ENCODE results near the gene CNTNAP4. TPM values are rescaled to one million over a fixed set of nuclear protein-coding genes. Genes with fewer than 3 reads are reported as not detected.

The CNTNAP4 gene
- total RNA-seq, 1 donor, result 2.4 TPM

- H3K4me3 ChIP-seq (ENCODE audit: low read depth, low read length), result no peak overlapping the region
- TF ChIP-seq CTCF (IDR thresholded peaks at IDR 0.05; ENCODE audit: insufficient read depth, low read length), result no peak
Measured at GRCh38 chr16:76409706-76410105, 132.5 kb downstream of the CNTNAP4 start.

GRCh38 chr16:76421571-76421970 lies 144.4 kb downstream of the CNTNAP4 start:
- no peak for DNase-seq (ENCODE audit: low read depth)
- H3K4me3 ChIP-seq (ENCODE audit: low read depth, low read length), result no peak overlapping the region
- TF ChIP-seq CTCF (IDR thresholded peaks at IDR 0.05; ENCODE audit: insufficient read depth, low read length), result no peak

More at GRCh38 chr16:76409706-76410105, 132.5 kb downstream of the CNTNAP4 start:
- DNase-seq (ENCODE audit: low read depth), result no peak

- H3K4me3 ChIP-seq (ENCODE audit: low read depth, low read length), result no peak overlapping the region
- no peak for DNase-seq (ENCODE audit: low read depth)
- no peak for TF ChIP-seq CTCF (IDR thresholded peaks at IDR 0.05; ENCODE audit: insufficient read depth, low read length)
Measured at GRCh38 chr16:76428858-76429257, 151.7 kb downstream of the CNTNAP4 start.

DNA sequence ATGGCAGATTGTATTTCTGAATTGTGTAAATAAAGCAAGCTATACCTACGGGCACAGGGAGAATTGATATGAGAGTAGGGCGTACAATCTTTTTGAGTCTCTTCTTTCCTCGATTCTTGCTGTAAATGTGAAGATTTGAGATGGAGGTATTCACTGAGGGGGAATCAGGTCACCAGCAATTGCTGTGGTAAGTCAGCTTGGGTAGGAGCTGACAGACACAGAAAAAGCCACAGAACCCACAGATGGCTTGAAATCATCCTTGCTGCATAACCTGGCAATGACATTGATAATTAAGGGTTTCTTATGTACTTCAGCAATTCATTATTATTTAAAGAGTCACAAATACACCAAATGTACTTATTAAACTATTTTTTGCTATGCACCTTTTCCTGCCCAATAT lies 164.2 kb downstream of the CNTNAP4 start:
- no peak overlapping the region for H3K4me3 ChIP-seq (ENCODE audit: low read depth, low read length)
- no peak for TF ChIP-seq CTCF (IDR thresholded peaks at IDR 0.05; ENCODE audit: insufficient read depth, low read length)
- no peak for DNase-seq (ENCODE audit: low read depth)

DNA sequence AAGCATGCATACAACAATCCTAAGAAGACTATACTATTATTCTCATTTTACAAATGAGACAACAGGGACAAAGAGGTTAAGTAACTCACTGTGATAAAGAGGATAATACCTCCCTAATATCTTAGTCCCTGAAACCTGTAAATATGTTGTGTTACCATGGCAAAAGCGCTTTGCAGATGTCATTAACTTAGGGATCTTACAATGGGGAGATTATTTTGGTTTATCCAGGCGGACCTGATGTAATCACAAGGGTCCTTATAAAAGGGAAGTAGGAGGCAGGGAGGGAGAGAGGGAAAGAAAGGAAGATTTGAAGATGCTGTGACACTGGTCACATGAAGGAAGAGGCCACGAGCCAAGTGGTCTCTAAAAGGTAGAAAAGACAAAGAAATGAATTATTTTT lies 164.7 kb downstream of the CNTNAP4 start:
- DNase-seq (ENCODE audit: low read depth), result no peak
- TF ChIP-seq CTCF (IDR thresholded peaks at IDR 0.05; ENCODE audit: insufficient read depth, low read length), result no peak
- no peak overlapping the region for H3K4me3 ChIP-seq (ENCODE audit: low read depth, low read length)

DNA sequence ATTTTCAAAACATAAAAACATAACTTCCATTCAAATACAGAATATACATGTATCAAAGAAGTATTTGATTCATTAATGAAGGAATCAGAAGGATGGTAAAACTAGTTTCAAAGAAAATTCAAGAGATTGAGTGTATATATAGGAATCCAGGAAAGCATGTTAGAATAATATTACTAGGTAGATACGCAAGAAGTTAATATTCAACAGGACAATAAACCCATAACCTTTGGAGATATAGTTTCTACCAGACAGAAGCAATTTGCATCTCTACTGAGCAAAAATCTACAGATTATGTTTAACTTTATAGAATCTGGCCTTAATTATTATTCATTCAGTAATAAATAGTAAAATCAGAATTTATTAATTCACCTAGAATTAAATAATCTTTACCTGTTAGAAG lies 166.8 kb downstream of the CNTNAP4 start:
- no peak overlapping the region for H3K4me3 ChIP-seq (ENCODE audit: low read depth, low read length)
- TF ChIP-seq CTCF (IDR thresholded peaks at IDR 0.05; ENCODE audit: insufficient read depth, low read length), result no peak
- DNase-seq (ENCODE audit: low read depth), result no peak

GRCh38 chr16:76444832-76445231 lies 167.6 kb downstream of the CNTNAP4 start:
- H3K4me3 ChIP-seq (ENCODE audit: low read depth, low read length), result no peak overlapping the region
- no peak for DNase-seq (ENCODE audit: low read depth)
- no peak for TF ChIP-seq CTCF (IDR thresholded peaks at IDR 0.05; ENCODE audit: insufficient read depth, low read length)
